Measurements from ENCODE around the gene ABCD3. TPM values are rescaled to one million over a fixed set of nuclear protein-coding genes. Genes with fewer than 3 reads are reported as not detected.
"Not testable (repeated sequence)": the region's sequence is repeated elsewhere in the genome, so short reads cannot be mapped to it uniquely, and the experiment has no call there.

ABCD3 gene
- total and polyA plus RNA-seq, 2 donors: 24.7 to 81.9 TPM

- H3K27ac ChIP-seq (ENCODE audit: low read depth): no peak overlapping the region
- 72% methylated on average over 12 of the region's 12 CpGs for WGBS
- H3K36me3 ChIP-seq (ENCODE audit: insufficient read depth): no peaks in the 10 kb centered on the region
- H3K4me1 ChIP-seq (ENCODE audit: insufficient read depth): no peaks in the 10 kb centered on the region
- no peak for DNase-seq (ENCODE audit: extremely low spot score)
- H3K4me3 ChIP-seq (ENCODE audit: low read depth, low read length): no peak overlapping the region
Measured at GRCh38 chr1:94562519-94563260, 144.5 kb downstream of the ABCD3 start.

DNA sequence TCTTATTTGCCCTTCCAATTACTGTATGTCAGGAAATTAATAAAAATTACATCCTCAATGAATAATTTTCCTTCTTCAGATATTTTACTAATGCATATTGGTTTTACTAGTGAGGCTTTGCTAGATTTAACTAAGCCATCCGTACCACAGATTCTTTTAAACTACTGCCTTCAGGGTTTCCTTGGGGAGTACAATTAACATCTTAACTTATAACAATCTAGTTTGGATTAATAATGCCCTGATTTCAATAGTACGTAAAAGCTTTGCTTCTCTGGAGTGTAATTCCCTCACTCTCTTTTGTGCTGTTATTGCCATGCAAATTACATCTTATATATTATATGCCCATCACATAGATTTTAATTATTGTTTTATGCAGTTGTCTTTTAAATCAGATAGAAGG is 147.7 kb downstream of the ABCD3 start:
- Histone ChIP-seq H3K36me3 (ENCODE audit: insufficient read depth) (no peaks in the 10 kb centered on the region), H3K27ac (ENCODE audit: low read depth) (no peak overlapping the region), H3K4me3 (ENCODE audit: low read depth, low read length) (no peak overlapping the region), H3K4me1 (ENCODE audit: insufficient read depth) (no peaks in the 10 kb centered on the region)
- WGBS: 97% methylated on average over 2 of the region's 2 CpGs
- DNase-seq (ENCODE audit: extremely low spot score): no peak

GRCh38 chr1:94566436-94566835 is 148.2 kb downstream of the ABCD3 start:
- not testable (repeated sequence) for DNase-seq (ENCODE audit: extremely low spot score); H3K4me3 ChIP-seq (ENCODE audit: low read depth, low read length); H3K36me3 ChIP-seq (ENCODE audit: insufficient read depth); H3K27ac ChIP-seq (ENCODE audit: low read depth); H3K4me1 ChIP-seq (ENCODE audit: insufficient read depth)
- 64% methylated on average over 5 of the region's 5 CpGs for WGBS

DNA sequence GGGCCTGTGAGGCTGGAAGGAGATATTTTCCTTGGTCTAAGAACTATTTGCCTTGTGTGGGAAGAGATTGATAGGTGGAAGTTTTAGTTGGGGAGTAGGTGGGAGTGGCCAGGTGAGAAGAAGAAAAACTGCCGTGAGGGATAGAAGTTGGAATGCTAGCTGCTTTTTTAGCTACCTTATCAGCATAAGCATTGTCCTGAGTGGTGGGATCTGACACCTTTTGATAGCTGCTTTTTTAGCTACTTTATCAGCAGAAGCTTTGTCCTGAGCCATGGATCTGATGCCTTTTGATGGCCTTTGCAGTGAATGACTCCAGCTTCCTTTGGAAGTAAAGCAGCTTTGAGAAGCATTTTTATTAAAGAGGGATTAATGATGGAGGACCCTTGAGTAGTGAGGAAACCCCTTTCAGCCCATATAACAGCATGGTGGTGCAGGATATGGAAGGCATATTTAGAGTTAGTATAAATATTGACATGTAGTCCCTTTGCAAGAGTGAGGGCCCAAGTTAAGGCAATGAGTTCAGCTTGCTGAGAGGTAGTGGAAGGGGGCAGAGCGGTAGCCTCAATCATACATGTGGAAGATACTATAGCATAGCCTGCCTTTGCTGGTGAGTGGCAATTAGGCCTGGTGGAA is 149.9 kb downstream of the ABCD3 start:
- not testable (repeated sequence) for H3K36me3 ChIP-seq (ENCODE audit: insufficient read depth); H3K4me3 ChIP-seq (ENCODE audit: low read depth, low read length); H3K27ac ChIP-seq (ENCODE audit: low read depth); H3K4me1 ChIP-seq (ENCODE audit: insufficient read depth); DNase-seq (ENCODE audit: extremely low spot score)
- WGBS: 93% methylated on average over 2 of the region's 2 CpGs

Other genes starting within 250 kb of the ABCD3 start
- gene ARHGAP29, start 180.8 kb upstream of the ABCD3 start, total RNA-seq: 72.0 TPM
- 9.0 TPM for gene ARHGAP29, start 180.8 kb upstream of the ABCD3 start, polyA plus RNA-seq
- gene F3, start 123.4 kb downstream of the ABCD3 start, total RNA-seq: 9.7 TPM
- gene F3, start 123.4 kb downstream of the ABCD3 start, polyA plus RNA-seq: 97.0 TPM